Esophagus muscularis mucosa (tissue), 4 donors: Measurements from ENCODE around the gene GTSE1.

Experiments used
- CTCF ChIP-seq, 3 experiments: fragments of 200-600 bp in 2 of 3; fragments of 450-650 bp in 1 of 3; sonication (generic) in 2 of 3; IDR thresholded peaks; one replicate each; pipeline ENCODE4 v1.5.1; 2017 to 2019; ENCODE audit warnings: antibody characterized with exemption in 3 of 3, mild to moderate bottlenecking in 2 of 3, moderate library complexity in 1 of 3
- EP300 ChIP-seq: sonication (generic); formaldehyde crosslinking; IDR thresholded peaks from one replicate; pipeline ENCODE4 v1.6.1; 2017; ENCODE audit warnings: antibody characterized with exemption
- POLR2AphosphoS5 ChIP-seq, 2 donors: sonication (generic); formaldehyde crosslinking; IDR thresholded peaks; one replicate each; pipeline ENCODE4 v1.6.1; 2017; ENCODE audit warnings: antibody characterized with exemption in 2 of 2

GRCh38 chr22:46323162-46323561 lies 26.5 kb downstream of the GTSE1 start:
- TF ChIP-seq POLR2AphosphoS5 (IDR thresholded peaks at IDR 0.05) (no peak), EP300 (no peak), CTCF (IDR thresholded peaks at IDR 0.05) (no peak)
